Keratinocyte (primary cell): ENCODE measurements around the gene ACTN2. TPM values are rescaled to one million over a fixed set of nuclear protein-coding genes. Genes with fewer than 3 reads are reported as not detected.
A peak's percentile ranks its signal among the peaks of the same experiment; 100 is the strongest.

ENCODE experiments used
- DNase-seq: peaks from one replicate; pipeline ENCODE4 v3.0.0-alpha.2; 2011; ENCODE audit warnings: low read depth, missing footprints, low spot score
- FAIRE-seq: peaks from 2 replicates; lab custom pipeline; 2011; peaks lifted over from hg19 to GRCh38; lab: Jason Lieb, UNC
- H2AFZ ChIP-seq: 2 replicates; pipeline ENCODE4 v1.6.0; 2012; ENCODE audit warnings: low read length, control low read depth, inconsistent platforms; ENCODE audit not compliant: control insufficient read depth
- H3K27ac ChIP-seq: 2 replicates; pipeline ENCODE4 v1.5.1; 2011; ENCODE audit warnings: low read length; ENCODE audit not compliant: control insufficient read depth, insufficient read depth
- H3K27me3 ChIP-seq: 3 replicates; pipeline ENCODE4 v1.6.0; 2011; ENCODE audit warnings: low read length; ENCODE audit not compliant: control insufficient read depth, insufficient read depth; ENCODE audit errors: extremely low read depth
- H3K36me3 ChIP-seq, 2 experiments: 2 replicates in 1 of 2; 3 replicates in 1 of 2; pipeline ENCODE4 v1.5.1; 2011; ENCODE audit warnings: low read length in 2 of 2, mild to moderate bottlenecking in 1 of 2; ENCODE audit not compliant: control insufficient read depth in 2 of 2, insufficient read depth in 2 of 2; ENCODE audit errors: extremely low read depth in 1 of 2
- H3K4me1 ChIP-seq: 3 replicates; pipeline ENCODE4 v1.5.1; 2011; ENCODE audit warnings: low read length; ENCODE audit not compliant: control insufficient read depth, insufficient read depth; ENCODE audit errors: extremely low read depth
- H3K4me2 ChIP-seq: 3 replicates; pipeline ENCODE4 v1.6.0; 2011; ENCODE audit warnings: low read depth, low read length; ENCODE audit not compliant: control insufficient read depth, insufficient read depth; ENCODE audit errors: extremely low read depth
- H3K4me3 ChIP-seq, 3 experiments: fragments of 200-600 bp in 1 of 3; sonication (generic) in 1 of 3; 2 replicates in 2 of 3; 3 replicates in 1 of 3; pipeline ENCODE4 v1.5.1; 2011 to 2016; ENCODE audit warnings: low read length in 3 of 3, mild to moderate bottlenecking in 3 of 3, control low read depth in 2 of 3, inconsistent platforms in 1 of 3, low read depth in 1 of 3, mixed read lengths in 1 of 3, mixed run types in 1 of 3, moderate library complexity in 1 of 3; ENCODE audit not compliant: control insufficient read depth in 2 of 3, insufficient read depth in 2 of 3; ENCODE audit errors: extremely low read depth in 1 of 3
- H3K79me2 ChIP-seq: 2 replicates; pipeline ENCODE4 v1.6.0; 2012; ENCODE audit warnings: low read length; ENCODE audit not compliant: control insufficient read depth, insufficient read depth
- H3K9ac ChIP-seq: 3 replicates; pipeline ENCODE4 v1.6.0; 2011; ENCODE audit warnings: low read length; ENCODE audit not compliant: control insufficient read depth, insufficient read depth; ENCODE audit errors: extremely low read depth
- H3K9me1 ChIP-seq: 3 replicates; pipeline ENCODE4 v1.6.0; 2011; ENCODE audit warnings: low read length; ENCODE audit not compliant: control insufficient read depth, insufficient read depth; ENCODE audit errors: extremely low read depth
- H3K9me3 ChIP-seq: 2 replicates; pipeline ENCODE4 v1.5.1; 2012; ENCODE audit warnings: low read depth, low read length; ENCODE audit not compliant: control insufficient read depth
- H4K20me1 ChIP-seq: 3 replicates; pipeline ENCODE4 v1.6.0; 2011; ENCODE audit warnings: low read length; ENCODE audit not compliant: control insufficient read depth, insufficient read depth; ENCODE audit errors: extremely low read depth
- CTCF ChIP-seq, 3 experiments: IDR thresholded peaks in 1 of 3; conservative IDR thresholded peaks in 1 of 3; optimal IDR thresholded peaks in 1 of 3; 2 replicates in 2 of 3; 3 replicates in 1 of 3; pipeline versions ENCODE3 to v1.5.1; 2011; ENCODE audit warnings: low read length in 3 of 3, mild to moderate bottlenecking in 3 of 3, moderate library complexity in 2 of 3, control low read depth in 1 of 3, inconsistent platforms in 1 of 3; ENCODE audit not compliant: insufficient read depth in 2 of 3; ENCODE audit errors: extremely low read depth in 1 of 3
- EZH2 ChIP-seq: IDR thresholded peaks from one replicate; pipeline ENCODE4 v1.6.1; 2012; ENCODE audit warnings: inconsistent platforms, mild to moderate bottlenecking, low read length, moderate library complexity
- dilution Hi-C: fragments of 300-500 bp; cut with MboI; formaldehyde crosslinking; loops from one replicate; pipeline ENCODE4 v1.7.0; 2020; ENCODE audit warnings: low sequenced_read_pairs; ENCODE audit not compliant: extremely low pct_ligation_motif_present
- polyA plus RNA-seq, 5 experiments: library from polyadenylated mRNA; depleted of rRNA in 3 of 5; stranded (reverse) in 3 of 5; stranded (forward) in 1 of 5; unstranded in 1 of 5; fragments of >200 nt; gene quantifications; 1 replicate in 1 of 5; 2 replicates in 3 of 5; 3 replicates in 1 of 5; pipeline versions ENCODE4 v1.2.1 to v1.2.3, GENCODE V29; 2011 to 2012; ENCODE audit warnings: missing spikeins in 2 of 5, low read depth in 1 of 5, low replicate concordance in 1 of 5

ACTN2 gene
- polyA plus RNA-seq, 1 donor (not counting 4 experiments of a cell fraction or from before 2014, with no cell fraction given), result not detected

GRCh38 chr1:236685205-236685916 is 938 bp upstream of the ACTN2 start:
- Histone ChIP-seq H3K9me1 (no peaks in the 10 kb centered on the region), H3K79me2 (no peaks in the 10 kb centered on the region), H3K4me3 (no peak overlapping the region), H3K9me3 (no peaks in the 10 kb centered on the region), H4K20me1 (no peaks in the 10 kb centered on the region), H3K36me3 (no peaks in the 10 kb centered on the region), H3K4me1 (no peaks in the 10 kb centered on the region), H3K27me3 (peaks cover 20% of the 10 kb centered on the region), H3K27ac (no peak overlapping the region), H3K4me2 (no peak overlapping the region), H3K9ac (no peak overlapping the region), H2AFZ (no peak overlapping the region)
- FAIRE-seq (no peak), DNase-seq (no peak)
- TF ChIP-seq CTCF (optimal IDR thresholded peaks at IDR 0.05 in 1 of 3, IDR thresholded peaks at IDR 0.05 in 1 of 3, conservative IDR thresholded peaks at IDR 0.05 in 1 of 3; ENCODE audit: extremely low read depth in 1 of 3, insufficient read depth in 2 of 3, low read length in 3 of 3), result no peak
- dilution Hi-C loops, result no loop called here

GRCh38 chr1:236686815-236687160 is 489 bp downstream of the ACTN2 start:
- Histone ChIP-seq H3K4me2 (peak overlapping the region; percentile 51), H3K9me1 (no peaks in the 10 kb centered on the region), H4K20me1 (no peaks in the 10 kb centered on the region), H3K4me1 (no peaks in the 10 kb centered on the region), H3K27ac (no peak overlapping the region), H3K27me3 (peaks cover 20% of the 10 kb centered on the region), H3K9ac (no peak overlapping the region), H3K4me3 (peak overlapping the region in 2 of 3 experiments; percentile 2 to 49), H2AFZ (peak overlapping the region; percentile 37), H3K79me2 (no peaks in the 10 kb centered on the region), H3K36me3 (no peaks in the 10 kb centered on the region), H3K9me3 (no peaks in the 10 kb centered on the region)
- DNase-seq (no peak), FAIRE-seq (no peak)
- dilution Hi-C loops, result no loop called here
- TF ChIP-seq EZH2, result peak; percentile 65
- TF ChIP-seq CTCF (optimal IDR thresholded peaks at IDR 0.05 in 1 of 3, IDR thresholded peaks at IDR 0.05 in 1 of 3, conservative IDR thresholded peaks at IDR 0.05 in 1 of 3; ENCODE audit: extremely low read depth in 1 of 3, insufficient read depth in 2 of 3, low read length in 3 of 3), result no peak
